ENCODE results near the gene AXL. TPM values are rescaled to one million over a fixed set of nuclear protein-coding genes. Genes with fewer than 3 reads are reported as not detected.
A peak's percentile ranks its signal among the peaks of the same experiment; 100 is the strongest.

The AXL gene
- total and polyA plus RNA-seq, 2 of the 13 experiments (the other 11 are each of a cell fraction or from before 2014, with no cell fraction given) = 0.71 to 5.9 TPM

DNA sequence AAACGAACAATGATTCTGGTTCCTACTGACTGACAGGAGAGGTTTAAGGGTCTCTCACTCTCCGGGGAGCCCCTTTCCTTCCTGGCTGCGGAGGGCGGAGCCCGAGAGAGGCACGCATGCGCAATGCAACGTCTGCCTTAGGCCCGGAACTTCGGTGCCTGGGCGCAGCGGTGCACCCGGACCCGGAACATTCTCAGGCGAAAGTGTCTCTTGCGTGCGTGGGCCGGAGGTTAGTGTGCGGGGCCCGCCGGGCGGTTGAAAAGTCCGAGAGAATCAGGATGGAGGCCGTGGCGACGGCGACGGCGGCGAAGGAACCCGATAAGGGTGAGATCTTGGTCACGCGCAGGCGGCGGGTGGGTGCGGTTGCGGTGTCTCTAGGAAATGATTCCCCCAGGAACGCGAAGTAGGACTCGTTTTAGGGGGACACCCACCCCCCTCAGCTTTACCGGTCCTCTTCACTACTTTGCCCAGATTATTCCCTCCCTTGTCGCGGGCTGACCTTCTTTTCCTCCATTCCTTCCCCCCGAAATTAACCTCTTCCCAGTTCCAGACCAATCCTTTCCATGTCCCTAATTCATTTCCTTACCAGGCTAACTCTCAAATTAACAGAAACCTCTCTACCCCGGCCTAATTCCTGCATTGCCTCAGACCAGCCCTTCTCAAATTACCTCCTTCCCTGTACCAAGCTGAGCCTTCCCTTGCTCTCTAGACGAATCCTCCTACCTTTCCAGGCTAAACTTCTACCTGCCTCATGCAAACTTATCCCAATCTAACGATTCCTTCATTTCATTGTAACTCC is 91.2 kb downstream of the AXL start, which contains the start of gene CCDC97 (continued):
- TF ChIP-seq ZNF280D (CRISPR knock-in tag; IDR thresholded peaks at IDR 0.05) (0 out of 2 replicates have a peak, but pooled peaks have one; percentile 75), ZNF747 (CRISPR knock-in tag; IDR thresholded peaks at IDR 0.05; ENCODE audit: borderline replicate concordance) (peak; percentile 90; the same call in 1 of the 2 replicates), ZC3H13 (CRISPR knock-in tag; IDR thresholded peaks at IDR 0.05) (peak; percentile 40; the same call in 1 of the 2 replicates), PCBP2 (optimal IDR thresholded peaks at IDR 0.05; ENCODE audit: low read depth, low read length, poor library complexity, severe bottlenecking) (no peak), ZNF362 (CRISPR knock-in tag; IDR thresholded peaks at IDR 0.05; ENCODE audit: borderline replicate concordance) (peak; percentile 43; the same call in 1 of the 2 replicates), LBX2 (CRISPR knock-in tag; IDR thresholded peaks at IDR 0.05; ENCODE audit: borderline replicate concordance) (no peak), ZNF83 (CRISPR knock-in tag; IDR thresholded peaks at IDR 0.05; ENCODE audit: borderline replicate concordance) (no peak), ZNF552 (CRISPR knock-in tag; IDR thresholded peaks at IDR 0.05; ENCODE audit: borderline replicate concordance) (peak; percentile 81; the same call in 1 of the 2 replicates)
- TF ChIP-seq, protein P1, sequence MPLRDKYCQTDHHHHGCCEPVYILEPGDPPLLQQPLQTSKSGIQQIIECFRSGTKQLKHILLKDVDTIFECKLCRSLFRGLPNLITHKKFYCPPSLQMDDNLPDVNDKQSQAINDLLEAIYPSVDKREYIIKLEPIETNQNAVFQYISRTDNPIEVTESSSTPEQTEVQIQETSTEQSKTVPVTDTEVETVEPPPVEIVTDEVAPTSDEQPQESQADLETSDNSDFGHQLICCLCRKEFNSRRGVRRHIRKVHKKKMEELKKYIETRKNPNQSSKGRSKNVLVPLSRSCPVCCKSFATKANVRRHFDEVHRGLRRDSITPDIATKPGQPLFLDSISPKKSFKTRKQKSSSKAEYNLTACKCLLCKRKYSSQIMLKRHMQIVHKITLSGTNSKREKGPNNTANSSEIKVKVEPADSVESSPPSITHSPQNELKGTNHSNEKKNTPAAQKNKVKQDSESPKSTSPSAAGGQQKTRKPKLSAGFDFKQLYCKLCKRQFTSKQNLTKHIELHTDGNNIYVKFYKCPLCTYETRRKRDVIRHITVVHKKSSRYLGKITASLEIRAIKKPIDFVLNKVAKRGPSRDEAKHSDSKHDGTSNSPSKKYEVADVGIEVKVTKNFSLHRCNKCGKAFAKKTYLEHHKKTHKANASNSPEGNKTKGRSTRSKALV (CRISPR knock-in tag; IDR thresholded peaks at IDR 0.05) = no peak
- TF ChIP-seq, protein P2, sequence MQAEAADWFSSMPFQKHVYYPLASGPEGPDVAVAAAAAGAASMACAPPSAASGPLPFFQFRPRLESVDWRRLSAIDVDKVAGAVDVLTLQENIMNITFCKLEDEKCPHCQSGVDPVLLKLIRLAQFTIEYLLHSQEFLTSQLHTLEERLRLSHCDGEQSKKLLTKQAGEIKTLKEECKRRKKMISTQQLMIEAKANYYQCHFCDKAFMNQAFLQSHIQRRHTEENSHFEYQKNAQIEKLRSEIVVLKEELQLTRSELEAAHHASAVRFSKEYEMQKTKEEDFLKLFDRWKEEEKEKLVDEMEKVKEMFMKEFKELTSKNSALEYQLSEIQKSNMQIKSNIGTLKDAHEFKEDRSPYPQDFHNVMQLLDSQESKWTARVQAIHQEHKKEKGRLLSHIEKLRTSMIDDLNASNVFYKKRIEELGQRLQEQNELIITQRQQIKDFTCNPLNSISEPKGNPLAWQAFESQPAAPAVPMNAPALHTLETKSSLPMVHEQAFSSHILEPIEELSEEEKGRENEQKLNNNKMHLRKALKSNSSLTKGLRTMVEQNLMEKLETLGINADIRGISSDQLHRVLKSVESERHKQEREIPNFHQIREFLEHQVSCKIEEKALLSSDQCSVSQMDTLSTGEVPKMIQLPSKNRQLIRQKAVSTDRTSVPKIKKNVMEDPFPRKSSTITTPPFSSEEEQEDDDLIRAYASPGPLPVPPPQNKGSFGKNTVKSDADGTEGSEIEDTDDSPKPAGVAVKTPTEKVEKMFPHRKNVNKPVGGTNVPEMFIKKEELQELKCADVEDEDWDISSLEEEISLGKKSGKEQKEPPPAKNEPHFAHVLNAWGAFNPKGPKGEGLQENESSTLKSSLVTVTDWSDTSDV (CRISPR knock-in tag; IDR thresholded peaks at IDR 0.05) = no peak
- TF ChIP-seq, protein P3, sequence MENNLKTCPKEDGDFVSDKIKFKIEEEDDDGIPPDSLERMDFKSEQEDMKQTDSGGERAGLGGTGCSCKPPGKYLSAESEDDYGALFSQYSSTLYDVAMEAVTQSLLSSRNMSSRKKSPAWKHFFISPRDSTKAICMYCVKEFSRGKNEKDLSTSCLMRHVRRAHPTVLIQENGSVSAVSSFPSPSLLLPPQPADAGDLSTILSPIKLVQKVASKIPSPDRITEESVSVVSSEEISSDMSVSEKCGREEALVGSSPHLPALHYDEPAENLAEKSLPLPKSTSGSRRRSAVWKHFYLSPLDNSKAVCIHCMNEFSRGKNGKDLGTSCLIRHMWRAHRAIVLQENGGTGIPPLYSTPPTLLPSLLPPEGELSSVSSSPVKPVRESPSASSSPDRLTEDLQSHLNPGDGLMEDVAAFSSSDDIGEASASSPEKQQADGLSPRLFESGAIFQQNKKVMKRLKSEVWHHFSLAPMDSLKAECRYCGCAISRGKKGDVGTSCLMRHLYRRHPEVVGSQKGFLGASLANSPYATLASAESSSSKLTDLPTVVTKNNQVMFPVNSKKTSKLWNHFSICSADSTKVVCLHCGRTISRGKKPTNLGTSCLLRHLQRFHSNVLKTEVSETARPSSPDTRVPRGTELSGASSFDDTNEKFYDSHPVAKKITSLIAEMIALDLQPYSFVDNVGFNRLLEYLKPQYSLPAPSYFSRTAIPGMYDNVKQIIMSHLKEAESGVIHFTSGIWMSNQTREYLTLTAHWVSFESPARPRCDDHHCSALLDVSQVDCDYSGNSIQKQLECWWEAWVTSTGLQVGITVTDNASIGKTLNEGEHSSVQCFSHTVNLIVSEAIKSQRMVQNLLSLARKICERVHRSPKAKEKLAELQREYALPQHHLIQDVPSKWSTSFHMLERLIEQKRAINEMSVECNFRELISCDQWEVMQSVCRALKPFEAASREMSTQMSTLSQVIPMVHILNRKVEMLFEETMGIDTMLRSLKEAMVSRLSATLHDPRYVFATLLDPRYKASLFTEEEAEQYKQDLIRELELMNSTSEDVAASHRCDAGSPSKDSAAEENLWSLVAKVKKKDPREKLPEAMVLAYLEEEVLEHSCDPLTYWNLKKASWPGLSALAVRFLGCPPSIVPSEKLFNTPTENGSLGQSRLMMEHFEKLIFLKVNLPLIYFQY (CRISPR knock-in tag; IDR thresholded peaks at IDR 0.05; ENCODE audit: borderline replicate concordance) = peak; percentile 77

All from HepG2 (cell line).